Endothelial cell of umbilical vein (primary cell): Measurements from ENCODE around the gene RPL31. TPM values are rescaled to one million over a fixed set of nuclear protein-coding genes. Genes with fewer than 3 reads are reported as not detected.

Experiments used
- BruUV-seq: library from RNA; stranded (reverse); fragments of 400-500 nt; replicated peaks from 2 replicates; lab custom pipeline; 2021; lab: Mats Ljungman, UMichigan
- CTCF ChIA-PET: fragments of 300-600, 350-600 bp; sonication (Branson Sonifier 250); formaldehyde crosslinking; loops from one replicate; lab custom pipeline; 2021; ENCODE audit warnings: antibody characterized with exemption, inconsistent platforms; lab: Charles Lee
- POLR2A ChIA-PET: fragments of 300-600, 350-600 bp; sonication (Branson Sonifier 250); formaldehyde crosslinking; loops from one replicate; lab custom pipeline; 2021; ENCODE audit warnings: antibody characterized with exemption, inconsistent platforms; lab: Charles Lee
- DNase-seq: peaks from one replicate; pipeline ENCODE4 v3.0.0-alpha.2; 2011; ENCODE audit warnings: low read depth, low spot score
- FAIRE-seq: peaks from 2 replicates; lab custom pipeline; 2011; peaks lifted over from hg19 to GRCh38; lab: Jason Lieb, UNC
- H2AFZ ChIP-seq: 2 replicates; pipeline ENCODE4 v1.6.0; 2012; ENCODE audit warnings: low read depth, low read length, control low read depth, inconsistent platforms
- H3K27ac ChIP-seq: 2 replicates; pipeline ENCODE4 v1.5.1; 2011; ENCODE audit warnings: low read depth, mild to moderate bottlenecking, control low read depth, low read length, moderate library complexity; ENCODE audit not compliant: insufficient read depth
- H3K27me3 ChIP-seq, 2 experiments: 2 replicates each; pipeline versions ENCODE4 v1.6.0 to v1.6.1; 2011; ENCODE audit warnings: low read length in 2 of 2, mixed read lengths in 1 of 2; ENCODE audit not compliant: control insufficient read depth in 2 of 2, insufficient read depth in 2 of 2
- H3K36me3 ChIP-seq, 2 experiments: 2 replicates in 1 of 2; 3 replicates in 1 of 2; pipeline ENCODE4 v1.5.1; 2011; ENCODE audit warnings: low read length in 2 of 2, mild to moderate bottlenecking in 1 of 2, moderate library complexity in 1 of 2; ENCODE audit not compliant: control insufficient read depth in 2 of 2, insufficient read depth in 2 of 2; ENCODE audit errors: extremely low read depth in 1 of 2
- H3K4me1 ChIP-seq: 3 replicates; pipeline ENCODE4 v1.5.1; 2011; ENCODE audit warnings: mild to moderate bottlenecking, low read length; ENCODE audit not compliant: control insufficient read depth, insufficient read depth; ENCODE audit errors: extremely low read depth
- H3K4me2 ChIP-seq: 2 replicates; pipeline ENCODE4 v1.6.1; 2011; ENCODE audit warnings: low read length, control low read depth, mixed read lengths; ENCODE audit not compliant: insufficient read depth
- H3K4me3 ChIP-seq, 3 experiments: fragments of 200-600 bp in 1 of 3; sonication (generic), shearing (Covaris generic) in 1 of 3; replicated peaks in 1 of 3; 2 replicates each; pipeline ENCODE4 v1.5.1; 2011 to 2016; ENCODE audit warnings: control low read depth in 3 of 3, low read length in 3 of 3, mild to moderate bottlenecking in 2 of 3, inconsistent platforms in 1 of 3, low read depth in 1 of 3, moderate library complexity in 1 of 3; ENCODE audit not compliant: insufficient read depth in 1 of 3
- H3K79me2 ChIP-seq: 2 replicates; pipeline ENCODE4 v1.6.0; 2012; ENCODE audit warnings: low read length, inconsistent platforms; ENCODE audit not compliant: control insufficient read depth, insufficient read depth
- H3K9ac ChIP-seq: replicated peaks from 2 replicates; pipeline ENCODE3; 2011; ENCODE audit warnings: low read length, control low read depth; ENCODE audit not compliant: insufficient read depth; ENCODE audit errors: extremely low read depth
- H3K9me1 ChIP-seq: replicated peaks from 3 replicates; pipeline ENCODE4 v1.6.0; 2011; ENCODE audit warnings: mild to moderate bottlenecking, low read length; ENCODE audit not compliant: control insufficient read depth, insufficient read depth; ENCODE audit errors: extremely low read depth
- H3K9me3 ChIP-seq: replicated peaks from 2 replicates; pipeline ENCODE4 v1.5.1; 2012; ENCODE audit warnings: low read length, inconsistent platforms; ENCODE audit not compliant: control insufficient read depth, insufficient read depth
- H4K20me1 ChIP-seq: replicated peaks from 2 replicates; pipeline ENCODE3; 2011; ENCODE audit warnings: mild to moderate bottlenecking, low read length; ENCODE audit not compliant: control insufficient read depth, insufficient read depth; ENCODE audit errors: extremely low read depth
- CTCF ChIP-seq, 2 donors: IDR thresholded peaks; 1 replicate in 1 of 2; 2 replicates in 1 of 2; pipeline ENCODE4 v1.5.1; 2011; ENCODE audit warnings: low read length in 2 of 2, mild to moderate bottlenecking in 2 of 2, moderate library complexity in 2 of 2, control low read depth in 1 of 2, inconsistent platforms in 1 of 2, low read depth in 1 of 2; ENCODE audit not compliant: insufficient read depth in 1 of 2; ENCODE audit errors: extremely low read depth in 1 of 2
- EZH2 ChIP-seq: IDR thresholded peaks from 2 replicates; pipeline ENCODE4 v1.6.1; 2012; ENCODE audit warnings: borderline replicate concordance, low read depth, mild to moderate bottlenecking, moderate library complexity, low read length, inconsistent platforms; ENCODE audit not compliant: severe bottlenecking
- FOS ChIP-seq: IDR thresholded peaks from 2 replicates; pipeline ENCODE4 v1.6.1; 2011; ENCODE audit warnings: mild to moderate bottlenecking, low read length, moderate library complexity, borderline replicate concordance; ENCODE audit not compliant: insufficient read depth
- GATA2 ChIP-seq: IDR thresholded peaks from 2 replicates; pipeline ENCODE4 v1.7.0; 2011; ENCODE audit warnings: low read depth, mild to moderate bottlenecking, moderate library complexity, mixed read lengths, low read length; ENCODE audit not compliant: insufficient read length, insufficient read depth
- JUN ChIP-seq: IDR thresholded peaks from 2 replicates; pipeline ENCODE4 v1.6.1; 2011; ENCODE audit warnings: borderline replicate concordance, low read depth; ENCODE audit not compliant: insufficient read length, insufficient read depth
- MAX ChIP-seq: IDR thresholded peaks from 2 replicates; pipeline ENCODE4 v1.6.1; 2011; ENCODE audit not compliant: insufficient read depth, insufficient read length
- MYC ChIP-seq: IDR thresholded peaks from one replicate; pipeline ENCODE4 v1.6.1; 2011; ENCODE audit warnings: mild to moderate bottlenecking, low read depth, low read length
- POLR2A ChIP-seq: IDR thresholded peaks from 2 replicates; pipeline ENCODE4 v1.6.1; 2012; ENCODE audit warnings: low read depth, mild to moderate bottlenecking, control low read depth, low read length
- POLR2AphosphoS5 ChIP-seq: IDR thresholded peaks from 2 replicates; pipeline ENCODE4 v1.6.1; 2012; ENCODE audit warnings: low read depth, mild to moderate bottlenecking, control low read depth, low read length, moderate library complexity; ENCODE audit not compliant: insufficient read depth
- dilution Hi-C: fragments of 300-500 bp; cut with MboI; formaldehyde crosslinking; loops from one replicate; pipeline ENCODE4 v1.15.0; 2019; ENCODE audit warnings: low sequenced_read_pairs; ENCODE audit not compliant: extremely low pct_ligation_motif_present
- intact Hi-C: fragments of 100-400 bp; cut with micrococcal nuclease; formaldehyde crosslinking; loops from one replicate; pipeline ENCODE4 v1.10.0; 2022
- polyA plus RNA-seq, 4 experiments: library from polyadenylated mRNA; depleted of rRNA in 3 of 4; stranded (reverse) in 3 of 4; unstranded in 1 of 4; fragments of >200 nt; gene quantifications; 2 replicates each; pipeline versions ENCODE4 v1.2.1 to v1.2.3, GENCODE V29; 2011 to 2012; ENCODE audit warnings: missing spikeins in 1 of 4
- total RNA-seq: library from RNA; stranded (reverse); gene quantifications from 2 replicates; pipeline ENCODE4 v1.2.3, GENCODE V29; 2021

Gene RPL31
- total and polyA plus RNA-seq, 2 donors (not counting 3 experiments of a cell fraction or from before 2014, with no cell fraction given), result 1,137 to 1,355 TPM

- no peak for FAIRE-seq
- H3K79me2 ChIP-seq, result no peaks in the 10 kb centered on the region
- intact Hi-C loops, result no loop called here
- H3K4me3 ChIP-seq, result no peak overlapping the region
- ChIA-PET POLR2A (interaction anchor here (0.7 kb wide), 1 partner anchor 236 kb away, joined by 5 read pairs; no protein-coding TSS in a partner anchor), CTCF (no interaction called here)
- no peak for DNase-seq
- TF ChIP-seq EZH2 (no peak), MAX (no peak), POLR2A (no peak)
- H3K27me3 ChIP-seq, result no peaks in the 10 kb centered on the region
- dilution Hi-C loops, result no loop called here
- no peaks in the 10 kb centered on the region for H3K9me3 ChIP-seq
- H3K27ac ChIP-seq, result no peak overlapping the region
- H2AFZ ChIP-seq, result no peak overlapping the region
- peaks cover 9% of the 10 kb centered on the region for H3K4me1 ChIP-seq
- no TSS peak for BruUV-seq
- H4K20me1 ChIP-seq, result no peaks in the 10 kb centered on the region
- no peaks in the 10 kb centered on the region for H3K9me1 ChIP-seq
- H3K36me3 ChIP-seq, result peaks cover 3 to 13% of the 10 kb centered on the region in 2 experiments
- H3K4me2 ChIP-seq, result no peak overlapping the region
- no peak overlapping the region for H3K9ac ChIP-seq
Observed at GRCh38 chr2:100964222-100964621, 37.9 kb upstream of the RPL31 start.

- Histone ChIP-seq H3K79me2 (no peaks in the 10 kb centered on the region), H3K27ac (no peak overlapping the region), H2AFZ (no peak overlapping the region), H3K36me3 (peaks cover 3 to 17% of the 10 kb centered on the region in 2 experiments), H3K9me3 (no peaks in the 10 kb centered on the region), H4K20me1 (no peaks in the 10 kb centered on the region), H3K4me2 (no peak overlapping the region), H3K4me1 (peaks cover 4% of the 10 kb centered on the region), H3K27me3 (no peaks in the 10 kb centered on the region), H3K9ac (no peak overlapping the region), H3K9me1 (no peaks in the 10 kb centered on the region), H3K4me3 (no peak overlapping the region)
- intact Hi-C loops, result no loop called here
- ChIA-PET CTCF (no interaction called here), POLR2A (interaction anchor here (0.7 kb wide), 2 partner anchors 236 to 244 kb away, joined by 4 to 5 read pairs; no protein-coding TSS in a partner anchor)
- BruUV-seq, result no TSS peak
- FAIRE-seq, result no peak
- DNase-seq, result no peak
- dilution Hi-C loops, result no loop called here
- TF ChIP-seq FOS (no peak), GATA2 (no peak), POLR2AphosphoS5 (no peak), MAX (no peak), EZH2 (no peak), MYC (no peak), POLR2A (no peak), JUN (no peak), CTCF (IDR thresholded peaks at IDR 0.05; ENCODE audit: extremely low read depth in 1 of 2, insufficient read depth in 1 of 2, low read depth in 1 of 2, low read length in 2 of 2) (no peak)
Observed at GRCh38 chr2:100964681-100965169, 37.4 kb upstream of the RPL31 start.
